Measurements from ENCODE around the gene TTLL9. TPM values are rescaled to one million over a fixed set of nuclear protein-coding genes. Genes with fewer than 3 reads are reported as not detected.

The TTLL9 gene
- total RNA-seq, 2 donors from 2014 or later = not detected

GRCh38 chr20:31831771-31832306 is 38.6 kb upstream of the TTLL9 start:
- H3K4me3 Mint-ChIP-seq = no peak overlapping the region
- DNase-seq (no peak), ATAC-seq (no peak)
- no peaks in the 10 kb centered on the region for H3K36me3 Mint-ChIP-seq (ENCODE audit: low read depth)
- peaks cover 4% of the 10 kb centered on the region for H3K4me1 Mint-ChIP-seq
- no peaks in the 10 kb centered on the region for H3K9me3 ChIP-seq (ENCODE audit: control insufficient read depth, low read length, poor library complexity, severe bottlenecking)
- no peak overlapping the region for H3K27ac Mint-ChIP-seq
- H3K27me3 Mint-ChIP-seq = no peaks in the 10 kb centered on the region

GRCh38 chr20:31833130-31833930 is 37.1 kb upstream of the TTLL9 start:
- no peak overlapping the region for H3K27ac Mint-ChIP-seq
- ATAC-seq = peak; percentile 66

GRCh38 chr20:31833931-31834521 is 36.4 kb upstream of the TTLL9 start:
- no peak for DNase-seq
- H3K4me3 Mint-ChIP-seq = no peak overlapping the region
- H3K4me1 Mint-ChIP-seq = peaks cover 4% of the 10 kb centered on the region
- no peaks in the 10 kb centered on the region for H3K27me3 Mint-ChIP-seq
- no peaks in the 10 kb centered on the region for H3K36me3 Mint-ChIP-seq (ENCODE audit: low read depth)
- H3K27ac Mint-ChIP-seq = no peak overlapping the region
- no peak for ATAC-seq
- H3K9me3 ChIP-seq (ENCODE audit: control insufficient read depth, low read length, poor library complexity, severe bottlenecking) = no peaks in the 10 kb centered on the region

More at GRCh38 chr20:31833130-31833930, 37.1 kb upstream of the TTLL9 start:
- peak; percentile 40 to 56 (median 43) for DNase-seq
- Mint-ChIP-seq H3K4me1 (peaks cover 4% of the 10 kb centered on the region), H3K4me3 (no peak overlapping the region), H3K27me3 (no peaks in the 10 kb centered on the region), H3K36me3 (ENCODE audit: low read depth) (no peaks in the 10 kb centered on the region)
- no peaks in the 10 kb centered on the region for H3K9me3 ChIP-seq (ENCODE audit: control insufficient read depth, low read length, poor library complexity, severe bottlenecking)

GRCh38 chr20:31835554-31835953 is 34.9 kb upstream of the TTLL9 start:
- no peaks in the 10 kb centered on the region for H3K9me3 ChIP-seq (ENCODE audit: control insufficient read depth, low read length, poor library complexity, severe bottlenecking)
- no peaks in the 10 kb centered on the region for H3K27me3 Mint-ChIP-seq
- no peak for DNase-seq
- H3K4me3 Mint-ChIP-seq = no peak overlapping the region
- H3K36me3 Mint-ChIP-seq (ENCODE audit: low read depth) = no peaks in the 10 kb centered on the region
- no peak for ATAC-seq
- no peak overlapping the region for H3K27ac Mint-ChIP-seq
- peaks cover 4% of the 10 kb centered on the region for H3K4me1 Mint-ChIP-seq

- ATAC-seq = peak; percentile 56
- no peak for DNase-seq
- H3K4me1 Mint-ChIP-seq = peaks cover 4% of the 10 kb centered on the region
- no peak overlapping the region for H3K4me3 Mint-ChIP-seq
- no peaks in the 10 kb centered on the region for H3K27me3 Mint-ChIP-seq
- H3K27ac Mint-ChIP-seq = peak overlapping the region; percentile 65
- no peaks in the 10 kb centered on the region for H3K9me3 ChIP-seq (ENCODE audit: control insufficient read depth, low read length, poor library complexity, severe bottlenecking)
- H3K36me3 Mint-ChIP-seq (ENCODE audit: low read depth) = no peaks in the 10 kb centered on the region
Measured at GRCh38 chr20:31835977-31836852, 34.2 kb upstream of the TTLL9 start.

GRCh38 chr20:31836853-31837608 is 33.4 kb upstream of the TTLL9 start:
- no peaks in the 10 kb centered on the region for H3K27me3 Mint-ChIP-seq
- no peak overlapping the region for H3K27ac Mint-ChIP-seq
- DNase-seq = no peak
- H3K36me3 Mint-ChIP-seq (ENCODE audit: low read depth) = no peaks in the 10 kb centered on the region
- H3K9me3 ChIP-seq (ENCODE audit: control insufficient read depth, low read length, poor library complexity, severe bottlenecking) = no peaks in the 10 kb centered on the region
- H3K4me3 Mint-ChIP-seq = no peak overlapping the region
- no peak for ATAC-seq
- peaks cover 4% of the 10 kb centered on the region for H3K4me1 Mint-ChIP-seq

GRCh38 chr20:31837896-31838397 is 32.5 kb upstream of the TTLL9 start:
- Mint-ChIP-seq H3K4me1 (peaks cover 4% of the 10 kb centered on the region), H3K4me3 (no peak overlapping the region), H3K27ac (no peak overlapping the region), H3K27me3 (no peaks in the 10 kb centered on the region), H3K36me3 (ENCODE audit: low read depth) (no peaks in the 10 kb centered on the region)
- no peak for ATAC-seq
- H3K9me3 ChIP-seq (ENCODE audit: control insufficient read depth, low read length, poor library complexity, severe bottlenecking) = no peaks in the 10 kb centered on the region
- DNase-seq = no peak

- no peaks in the 10 kb centered on the region for H3K27me3 Mint-ChIP-seq
- H3K4me3 Mint-ChIP-seq = no peak overlapping the region
- no peaks in the 10 kb centered on the region for H3K9me3 ChIP-seq (ENCODE audit: control insufficient read depth, low read length, poor library complexity, severe bottlenecking)
- ATAC-seq (no peak), DNase-seq (no peak)
- peaks cover 4% of the 10 kb centered on the region for H3K4me1 Mint-ChIP-seq
- no peaks in the 10 kb centered on the region for H3K36me3 Mint-ChIP-seq (ENCODE audit: low read depth)
- H3K27ac Mint-ChIP-seq = no peak overlapping the region
Measured at GRCh38 chr20:31838646-31839292, 31.7 kb upstream of the TTLL9 start.

GRCh38 chr20:31839782-31840487 is 30.5 kb upstream of the TTLL9 start:
- Mint-ChIP-seq H3K27ac (no peak overlapping the region), H3K36me3 (ENCODE audit: low read depth) (no peaks in the 10 kb centered on the region), H3K4me1 (peaks cover 4% of the 10 kb centered on the region), H3K4me3 (no peak overlapping the region), H3K27me3 (no peaks in the 10 kb centered on the region)
- no peak for DNase-seq
- no peaks in the 10 kb centered on the region for H3K9me3 ChIP-seq (ENCODE audit: control insufficient read depth, low read length, poor library complexity, severe bottlenecking)
- ATAC-seq = no peak

GRCh38 chr20:31840906-31841816 is 29.3 kb upstream of the TTLL9 start:
- Mint-ChIP-seq H3K4me3 (no peak overlapping the region), H3K27ac (no peak overlapping the region), H3K4me1 (peaks cover 2% of the 10 kb centered on the region), H3K36me3 (ENCODE audit: low read depth) (no peaks in the 10 kb centered on the region), H3K27me3 (no peaks in the 10 kb centered on the region)
- DNase-seq = no peak
- H3K9me3 ChIP-seq (ENCODE audit: control insufficient read depth, low read length, poor library complexity, severe bottlenecking) = no peaks in the 10 kb centered on the region
- no peak for ATAC-seq

- no peaks in the 10 kb centered on the region for H3K27me3 Mint-ChIP-seq
- DNase-seq (no peak), ATAC-seq (no peak)
- H3K4me3 Mint-ChIP-seq = no peak overlapping the region
- H3K9me3 ChIP-seq (ENCODE audit: control insufficient read depth, low read length, poor library complexity, severe bottlenecking) = no peaks in the 10 kb centered on the region
- H3K4me1 Mint-ChIP-seq = no peaks in the 10 kb centered on the region
- H3K27ac Mint-ChIP-seq = no peak overlapping the region
- H3K36me3 Mint-ChIP-seq (ENCODE audit: low read depth) = no peaks in the 10 kb centered on the region
Measured at GRCh38 chr20:31841928-31842327, 28.5 kb upstream of the TTLL9 start.

Data from T-helper 17 cell (primary cell).